A549 (cell line): ENCODE results near the gene ZC3H12D.

ENCODE experiments used
- BHLHE40 ChIP-seq: IDR thresholded peaks from 2 replicates; pipeline ENCODE4 v1.6.1; 2012; ENCODE audit warnings: low read depth, low read length, inconsistent platforms
- CHD2 ChIP-seq: fragments of 150-350 bp; IDR thresholded peaks from 2 replicates; pipeline ENCODE4 v1.6.1; 2014; ENCODE audit warnings: low read length; ENCODE audit not compliant: partially characterized antibody
- POLR2A ChIP-seq: IDR thresholded peaks from 2 replicates; pipeline ENCODE4 v1.6.1; 2012; ENCODE audit warnings: mild to moderate bottlenecking, low read length
- RAD21 ChIP-seq, 2 experiments: fragments of >200 bp in 1 of 2; sonication (Bioruptor Twin) in 1 of 2; formaldehyde crosslinking in 1 of 2; IDR thresholded peaks in 1 of 2; conservative IDR thresholded peaks in 1 of 2; 2 replicates in 1 of 2; 3 replicates in 1 of 2; pipeline ENCODE4 v1.6.1; 2012 to 2018; ENCODE audit warnings: inconsistent platforms in 1 of 2
- SMC3 ChIP-seq: fragments of >200 bp; sonication (Bioruptor Twin); formaldehyde crosslinking; IDR thresholded peaks from 3 replicates; pipeline ENCODE4 v1.6.1; 2018; ENCODE audit warnings: inconsistent platforms

- TF ChIP-seq RAD21 (conservative IDR thresholded peaks at IDR 0.05 in 1 of 2, IDR thresholded peaks at IDR 0.05 in 1 of 2) = no peak
- no peak for TF ChIP-seq POLR2A
- no peak for TF ChIP-seq BHLHE40
- no peak for TF ChIP-seq SMC3
- TF ChIP-seq CHD2 = no peak
Measured at GRCh38 chr6:149452037-149452939, 32.5 kb downstream of the ZC3H12D start.
